Mucosa of descending colon (tissue), 3 donors: Measurements from ENCODE around the gene SLC6A17. TPM values are rescaled to one million over a fixed set of nuclear protein-coding genes. Genes with fewer than 3 reads are reported as not detected.
A peak's percentile ranks its signal among the peaks of the same experiment; 100 is the strongest.

Source experiments
- ATAC-seq: fragments of 200-7000 bp; cut with Tn5 transposase; one replicate; pipeline ENCODE4 v1.9.1; 2020; ENCODE audit warnings: mild to moderate bottlenecking, moderate library complexity
- DNase-seq, 3 donors: peaks; one replicate each; pipeline ENCODE4 v3.0.0-alpha.2; 2020
- H3K36me3 ChIP-seq: fragments of 200-600 bp; one replicate; pipeline ENCODE4 v1.8.0; 2021; ENCODE audit warnings: low read depth, mild to moderate bottlenecking
- H3K4me1 ChIP-seq: fragments of 200-600 bp; one replicate; pipeline ENCODE4 v1.8.0; 2021; ENCODE audit warnings: low read depth, mild to moderate bottlenecking
- H3K4me3 ChIP-seq: fragments of 200-600 bp; one replicate; pipeline ENCODE4 v1.8.0; 2021; ENCODE audit warnings: mild to moderate bottlenecking
- H3K9me3 ChIP-seq: fragments of 200-600 bp; one replicate; pipeline ENCODE4 v1.8.0; 2021; ENCODE audit warnings: mild to moderate bottlenecking
- CTCF ChIP-seq: fragments of 200-600 bp; IDR thresholded peaks from one replicate; pipeline ENCODE4 v1.8.0; 2022; ENCODE audit warnings: antibody characterized with exemption, mild to moderate bottlenecking
- intact Hi-C, 2 donors: fragments of 100-400 bp; cut with DNase I in 1 of 2; cut with micrococcal nuclease in 1 of 2; formaldehyde crosslinking; loops; one replicate each; pipeline versions ENCODE4 v1.11.0 to v1.11.1; 2022; cut with DNase I, micrococcal nuclease
- total RNA-seq, 3 donors: library from RNA; stranded (reverse); fragmentation: NEBNext Ultra II Directional in 2 of 3; extraction: Animal tissue kit (Norgen Biotek cat#: 25700) in 2 of 3; gene quantifications; one replicate each; pipeline versions ENCODE4 v1.2.1 to v1.2.4, GENCODE V29; 2021 to 2023
- donor health status: DM: no; HTN: no; CAD: no; lungs with moderate emphysema.
- donor health status: DM: no; HTN: no; CAD: no.
- donor health status: DM: no; HTN: yes; CAD: no.

Gene SLC6A17
- total RNA-seq, 3 donors from 2014 or later: 0.06 to 0.73 (median 0.10) TPM

- Histone ChIP-seq H3K4me3 (no peak overlapping the region), H3K36me3 (no peaks in the 10 kb centered on the region), H3K4me1 (no peaks in the 10 kb centered on the region), H3K9me3 (no peaks in the 10 kb centered on the region)
- TF ChIP-seq CTCF: no peak
- DNase-seq (no peak), ATAC-seq (no peak)
- intact Hi-C loops: no loop called here
Observed at GRCh38 chr1:110235181-110235833, 85.0 kb downstream of the SLC6A17 start.

GRCh38 chr1:110235834-110236682 lies 85.8 kb downstream of the SLC6A17 start:
- peak; percentile 75 for ATAC-seq
- no peak for DNase-seq
- Histone ChIP-seq H3K4me3 (no peak overlapping the region), H3K4me1 (no peaks in the 10 kb centered on the region), H3K36me3 (no peaks in the 10 kb centered on the region), H3K9me3 (no peaks in the 10 kb centered on the region)
- TF ChIP-seq CTCF: no peak
- intact Hi-C loops: no loop called here

DNA sequence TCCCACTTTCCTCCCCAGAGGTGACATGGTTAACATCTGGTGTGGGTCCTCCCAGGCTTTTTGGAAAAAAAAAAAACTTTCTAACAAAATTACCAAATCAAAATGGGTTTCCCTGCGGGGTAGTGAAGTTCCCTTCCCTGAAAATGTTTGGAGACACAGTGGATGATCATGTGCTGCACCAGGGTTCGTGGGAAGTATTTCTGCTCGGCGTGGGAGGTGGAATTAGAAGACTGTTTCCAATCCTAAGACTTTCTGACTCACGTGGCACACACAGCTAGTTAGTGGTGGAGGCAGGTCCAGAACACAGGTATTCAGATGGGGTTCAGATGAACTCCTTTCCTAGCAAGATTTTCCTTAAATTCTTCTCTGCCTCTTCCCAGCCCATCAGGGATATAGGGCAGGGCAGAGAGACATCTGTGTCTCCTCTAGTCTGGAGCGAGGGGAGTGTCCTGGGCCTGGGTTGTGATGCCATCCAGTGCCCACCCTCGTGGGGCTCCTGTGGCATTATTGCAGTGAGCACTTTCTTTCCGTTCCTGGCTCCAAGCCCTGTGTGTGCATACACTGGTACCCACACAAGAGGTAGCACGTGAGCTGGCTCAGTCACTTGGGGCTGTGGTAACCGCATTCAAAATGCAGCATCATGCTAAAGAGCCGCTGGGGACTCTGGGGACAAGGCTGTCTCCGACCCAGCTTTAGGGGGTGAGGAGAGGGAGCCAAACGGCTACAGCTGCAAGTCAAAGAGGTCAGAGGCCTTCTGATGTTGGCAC lies 87.3 kb downstream of the SLC6A17 start:
- DNase-seq (no peak), ATAC-seq (no peak)
- H3K4me1 ChIP-seq: no peaks in the 10 kb centered on the region
- H3K9me3 ChIP-seq: no peaks in the 10 kb centered on the region
- intact Hi-C loops: no loop called here
- H3K4me3 ChIP-seq: no peak overlapping the region
- H3K36me3 ChIP-seq: no peaks in the 10 kb centered on the region
- no peak for TF ChIP-seq CTCF

GRCh38 chr1:110239441-110240430 lies 89.4 kb downstream of the SLC6A17 start:
- intact Hi-C loops: no loop called here
- TF ChIP-seq CTCF: no peak
- no peaks in the 10 kb centered on the region for H3K9me3 ChIP-seq
- H3K4me3 ChIP-seq: no peak overlapping the region
- H3K36me3 ChIP-seq: no peaks in the 10 kb centered on the region
- ATAC-seq (no peak), DNase-seq (no peak)
- H3K4me1 ChIP-seq: no peaks in the 10 kb centered on the region
